Neural crest cell (in vitro differentiated cells): Measurements from ENCODE around the gene SSUH2. TPM values are rescaled to one million over a fixed set of nuclear protein-coding genes. Genes with fewer than 3 reads are reported as not detected.

ENCODE experiments used
- DNase-seq: peaks from one replicate; pipeline ENCODE4 v3.0.0; 2021; ENCODE audit warnings: low read depth, mixed read lengths, low spot score
- H3K27ac Mint-ChIP-seq: one replicate; pipeline ENCODE4 v1.8.0; 2021; ENCODE audit warnings: mild to moderate bottlenecking, mixed read lengths; ENCODE audit not compliant: unreplicated experiment
- H3K27me3 Mint-ChIP-seq: 2 replicates; pipeline ENCODE4 v1.8.0; 2021; ENCODE audit warnings: low read depth, mild to moderate bottlenecking, mixed read lengths
- H3K36me3 Mint-ChIP-seq: 2 replicates; pipeline ENCODE4 v1.8.0; 2021; ENCODE audit warnings: low read depth, mild to moderate bottlenecking, mixed read lengths
- H3K4me1 Mint-ChIP-seq: 2 replicates; pipeline ENCODE4 v1.8.0; 2021; ENCODE audit warnings: mixed read lengths
- H3K4me3 Mint-ChIP-seq: one replicate; pipeline ENCODE4 v1.8.0; 2021; ENCODE audit warnings: mild to moderate bottlenecking, mixed read lengths
- H3K9me3 Mint-ChIP-seq: 2 replicates; pipeline ENCODE4 v1.8.0; 2021; ENCODE audit warnings: mixed read lengths
- CTCF ChIP-seq: fragments of 200-600 bp; sonication (generic); conservative IDR thresholded peaks from 2 replicates; pipeline ENCODE4 v1.5.0; 2021; ENCODE audit warnings: antibody characterized with exemption, mild to moderate bottlenecking
- total RNA-seq: library from RNA; stranded (reverse); gene quantifications from 2 replicates; pipeline ENCODE4 v1.2.1, GENCODE V29; 2021

SSUH2 gene
- total RNA-seq, 1 donor from 2014 or later = 14.1 TPM

GRCh38 chr3:8571256-8571655 lies 73.3 kb downstream of the SSUH2 start:
- peaks cover 2% of the 10 kb centered on the region for H3K9me3 Mint-ChIP-seq

More at GRCh38 chr3:8571256-8571655, 73.3 kb downstream of the SSUH2 start:
- peaks cover 33% of the 10 kb centered on the region for H3K36me3 Mint-ChIP-seq
- H3K27me3 Mint-ChIP-seq = no peaks in the 10 kb centered on the region
- no peak for TF ChIP-seq CTCF
- DNase-seq = no peak
- H3K27ac Mint-ChIP-seq = no peak overlapping the region
- H3K4me3 Mint-ChIP-seq = no peak overlapping the region
- H3K4me1 Mint-ChIP-seq = peaks cover 27% of the 10 kb centered on the region

Other genes with a start within 250 kb of the SSUH2 start
- 28.4 and 29.0 TPM in 2 replicates for gene LMCD1, start 143.0 kb downstream of the SSUH2 start, total RNA-seq
- not detected in 2 replicates for gene CAV3, start 89.0 kb upstream of the SSUH2 start, total RNA-seq
- gene OXTR, start 124.8 kb upstream of the SSUH2 start, total RNA-seq = 5.3 and 7.9 TPM in 2 replicates